Right lobe of liver (tissue), 4 donors: ENCODE measurements around the gene RPUSD1.

Experiments used
- CTCF ChIP-seq, 4 donors: fragments of 200-600 bp in 3 of 4; fragments of 450-650 bp in 1 of 4; IDR thresholded peaks; one replicate each; pipeline versions ENCODE4 v1.5.1 to v1.8.0; 2016 to 2022; ENCODE audit warnings: antibody characterized with exemption in 4 of 4, mild to moderate bottlenecking in 2 of 4
- POLR2A ChIP-seq: fragments of 450-650 bp; IDR thresholded peaks from one replicate; pipeline ENCODE4 v1.6.1; 2017; ENCODE audit warnings: antibody characterized with exemption, mild to moderate bottlenecking
- donor health status: DM: no; HTN: no; CAD: no.
- donor health status: DM: no; HTN: no; CAD: no.
- donor health status: DM: no; HTN: yes; CAD: no.

- TF ChIP-seq CTCF (IDR thresholded peaks at IDR 0.05) (no peak), POLR2A (no peak)
Measured at GRCh38 chr16:822174-822908, 34.2 kb upstream of the RPUSD1 start.
